PC-3 (cell line): ENCODE data around the gene P2RY8.

ENCODE experiments used
- EZH2phosphoT487 ChIP-seq: fragments of 300-600 bp; sonication (generic); IDR thresholded peaks from 2 replicates; pipeline ENCODE4 v1.6.1; 2018; ENCODE audit warnings: mild to moderate bottlenecking, antibody characterized with exemption, low read length, borderline replicate concordance
- TF ChIP-seq, protein P1 (sequence below): fragments of 300-600 bp; sonication (generic); conservative IDR thresholded peaks from 2 replicates; pipeline ENCODE4 v1.5.1; 2017; ENCODE audit warnings: antibody characterized with exemption, low read depth, mild to moderate bottlenecking, low read length

DNA sequence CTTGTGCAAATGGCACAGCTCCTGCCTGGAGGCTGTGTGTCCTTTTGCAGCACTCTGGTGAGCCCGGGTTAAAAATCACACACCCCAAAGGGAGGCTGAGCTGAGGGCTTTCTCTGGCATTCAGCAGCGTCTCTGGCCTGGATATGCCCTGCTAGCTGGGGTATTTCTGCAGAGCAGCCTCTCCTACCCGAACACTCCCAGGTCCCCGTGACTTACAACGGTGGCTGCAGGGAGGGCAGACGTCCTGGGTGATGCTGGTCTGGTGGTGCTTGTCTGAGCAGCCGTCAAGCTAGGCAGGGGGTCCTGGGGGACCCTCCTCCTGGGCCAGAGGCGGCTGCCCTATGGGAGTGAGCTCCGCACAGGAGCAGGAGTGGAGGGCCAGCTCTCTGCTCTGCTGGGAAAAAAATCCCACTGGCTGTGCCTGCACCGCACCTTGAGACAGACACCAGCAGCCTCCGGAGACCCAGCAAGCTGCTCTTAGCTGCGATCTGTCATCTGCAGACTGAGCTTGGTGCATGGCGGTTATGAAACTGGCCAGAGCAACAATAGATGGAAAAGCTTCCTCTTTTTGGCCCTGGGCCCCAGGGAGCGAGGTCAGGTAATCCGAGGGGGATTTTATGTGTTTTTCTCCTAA, 43.0 kb downstream of the P2RY8 start:
- TF ChIP-seq, protein P1, sequence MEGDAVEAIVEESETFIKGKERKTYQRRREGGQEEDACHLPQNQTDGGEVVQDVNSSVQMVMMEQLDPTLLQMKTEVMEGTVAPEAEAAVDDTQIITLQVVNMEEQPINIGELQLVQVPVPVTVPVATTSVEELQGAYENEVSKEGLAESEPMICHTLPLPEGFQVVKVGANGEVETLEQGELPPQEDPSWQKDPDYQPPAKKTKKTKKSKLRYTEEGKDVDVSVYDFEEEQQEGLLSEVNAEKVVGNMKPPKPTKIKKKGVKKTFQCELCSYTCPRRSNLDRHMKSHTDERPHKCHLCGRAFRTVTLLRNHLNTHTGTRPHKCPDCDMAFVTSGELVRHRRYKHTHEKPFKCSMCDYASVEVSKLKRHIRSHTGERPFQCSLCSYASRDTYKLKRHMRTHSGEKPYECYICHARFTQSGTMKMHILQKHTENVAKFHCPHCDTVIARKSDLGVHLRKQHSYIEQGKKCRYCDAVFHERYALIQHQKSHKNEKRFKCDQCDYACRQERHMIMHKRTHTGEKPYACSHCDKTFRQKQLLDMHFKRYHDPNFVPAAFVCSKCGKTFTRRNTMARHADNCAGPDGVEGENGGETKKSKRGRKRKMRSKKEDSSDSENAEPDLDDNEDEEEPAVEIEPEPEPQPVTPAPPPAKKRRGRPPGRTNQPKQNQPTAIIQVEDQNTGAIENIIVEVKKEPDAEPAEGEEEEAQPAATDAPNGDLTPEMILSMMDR = no peak
- TF ChIP-seq EZH2phosphoT487 = no peak
